Endothelial cell of umbilical vein (primary cell): ENCODE measurements around the gene B3GALNT2. TPM values are rescaled to one million over a fixed set of nuclear protein-coding genes. Genes with fewer than 3 reads are reported as not detected.

Experiments
- BruUV-seq: library from RNA; stranded (reverse); fragments of 400-500 nt; replicated peaks from 2 replicates; lab custom pipeline; 2021; lab: Mats Ljungman, UMichigan
- CTCF ChIA-PET: fragments of 300-600, 350-600 bp; sonication (Branson Sonifier 250); formaldehyde crosslinking; loops from one replicate; lab custom pipeline; 2021; ENCODE audit warnings: antibody characterized with exemption, inconsistent platforms; lab: Charles Lee
- POLR2A ChIA-PET: fragments of 300-600, 350-600 bp; sonication (Branson Sonifier 250); formaldehyde crosslinking; loops from one replicate; lab custom pipeline; 2021; ENCODE audit warnings: antibody characterized with exemption, inconsistent platforms; lab: Charles Lee
- DNase-seq: peaks from one replicate; pipeline ENCODE4 v3.0.0-alpha.2; 2011; ENCODE audit warnings: low read depth, low spot score
- FAIRE-seq: peaks from 2 replicates; lab custom pipeline; 2011; peaks lifted over from hg19 to GRCh38; lab: Jason Lieb, UNC
- H2AFZ ChIP-seq: 2 replicates; pipeline ENCODE4 v1.6.0; 2012; ENCODE audit warnings: low read depth, low read length, control low read depth, inconsistent platforms
- H3K27ac ChIP-seq: 2 replicates; pipeline ENCODE4 v1.5.1; 2011; ENCODE audit warnings: low read depth, mild to moderate bottlenecking, control low read depth, low read length, moderate library complexity; ENCODE audit not compliant: insufficient read depth
- H3K27me3 ChIP-seq, 2 experiments: 2 replicates each; pipeline versions ENCODE4 v1.6.0 to v1.6.1; 2011; ENCODE audit warnings: low read length in 2 of 2, mixed read lengths in 1 of 2; ENCODE audit not compliant: control insufficient read depth in 2 of 2, insufficient read depth in 2 of 2
- H3K36me3 ChIP-seq, 2 experiments: 2 replicates in 1 of 2; 3 replicates in 1 of 2; pipeline ENCODE4 v1.5.1; 2011; ENCODE audit warnings: low read length in 2 of 2, mild to moderate bottlenecking in 1 of 2, moderate library complexity in 1 of 2; ENCODE audit not compliant: control insufficient read depth in 2 of 2, insufficient read depth in 2 of 2; ENCODE audit errors: extremely low read depth in 1 of 2
- H3K4me1 ChIP-seq: 3 replicates; pipeline ENCODE4 v1.5.1; 2011; ENCODE audit warnings: mild to moderate bottlenecking, low read length; ENCODE audit not compliant: control insufficient read depth, insufficient read depth; ENCODE audit errors: extremely low read depth
- H3K4me2 ChIP-seq: 2 replicates; pipeline ENCODE4 v1.6.1; 2011; ENCODE audit warnings: low read length, control low read depth, mixed read lengths; ENCODE audit not compliant: insufficient read depth
- H3K4me3 ChIP-seq, 3 experiments: fragments of 200-600 bp in 1 of 3; sonication (generic), shearing (Covaris generic) in 1 of 3; replicated peaks in 1 of 3; 2 replicates each; pipeline ENCODE4 v1.5.1; 2011 to 2016; ENCODE audit warnings: control low read depth in 3 of 3, low read length in 3 of 3, mild to moderate bottlenecking in 2 of 3, inconsistent platforms in 1 of 3, low read depth in 1 of 3, moderate library complexity in 1 of 3; ENCODE audit not compliant: insufficient read depth in 1 of 3
- H3K79me2 ChIP-seq: 2 replicates; pipeline ENCODE4 v1.6.0; 2012; ENCODE audit warnings: low read length, inconsistent platforms; ENCODE audit not compliant: control insufficient read depth, insufficient read depth
- H3K9ac ChIP-seq: replicated peaks from 2 replicates; pipeline ENCODE3; 2011; ENCODE audit warnings: low read length, control low read depth; ENCODE audit not compliant: insufficient read depth; ENCODE audit errors: extremely low read depth
- H3K9me1 ChIP-seq: replicated peaks from 3 replicates; pipeline ENCODE4 v1.6.0; 2011; ENCODE audit warnings: mild to moderate bottlenecking, low read length; ENCODE audit not compliant: control insufficient read depth, insufficient read depth; ENCODE audit errors: extremely low read depth
- H3K9me3 ChIP-seq: replicated peaks from 2 replicates; pipeline ENCODE4 v1.5.1; 2012; ENCODE audit warnings: low read length, inconsistent platforms; ENCODE audit not compliant: control insufficient read depth, insufficient read depth
- H4K20me1 ChIP-seq: replicated peaks from 2 replicates; pipeline ENCODE3; 2011; ENCODE audit warnings: mild to moderate bottlenecking, low read length; ENCODE audit not compliant: control insufficient read depth, insufficient read depth; ENCODE audit errors: extremely low read depth
- CTCF ChIP-seq, 2 donors: IDR thresholded peaks; 1 replicate in 1 of 2; 2 replicates in 1 of 2; pipeline ENCODE4 v1.5.1; 2011; ENCODE audit warnings: low read length in 2 of 2, mild to moderate bottlenecking in 2 of 2, moderate library complexity in 2 of 2, control low read depth in 1 of 2, inconsistent platforms in 1 of 2, low read depth in 1 of 2; ENCODE audit not compliant: insufficient read depth in 1 of 2; ENCODE audit errors: extremely low read depth in 1 of 2
- EZH2 ChIP-seq: IDR thresholded peaks from 2 replicates; pipeline ENCODE4 v1.6.1; 2012; ENCODE audit warnings: borderline replicate concordance, low read depth, mild to moderate bottlenecking, moderate library complexity, low read length, inconsistent platforms; ENCODE audit not compliant: severe bottlenecking
- FOS ChIP-seq: IDR thresholded peaks from 2 replicates; pipeline ENCODE4 v1.6.1; 2011; ENCODE audit warnings: mild to moderate bottlenecking, low read length, moderate library complexity, borderline replicate concordance; ENCODE audit not compliant: insufficient read depth
- GATA2 ChIP-seq: IDR thresholded peaks from 2 replicates; pipeline ENCODE4 v1.7.0; 2011; ENCODE audit warnings: low read depth, mild to moderate bottlenecking, moderate library complexity, mixed read lengths, low read length; ENCODE audit not compliant: insufficient read length, insufficient read depth
- JUN ChIP-seq: IDR thresholded peaks from 2 replicates; pipeline ENCODE4 v1.6.1; 2011; ENCODE audit warnings: borderline replicate concordance, low read depth; ENCODE audit not compliant: insufficient read length, insufficient read depth
- MAX ChIP-seq: IDR thresholded peaks from 2 replicates; pipeline ENCODE4 v1.6.1; 2011; ENCODE audit not compliant: insufficient read depth, insufficient read length
- MYC ChIP-seq: IDR thresholded peaks from one replicate; pipeline ENCODE4 v1.6.1; 2011; ENCODE audit warnings: mild to moderate bottlenecking, low read depth, low read length
- POLR2A ChIP-seq: IDR thresholded peaks from 2 replicates; pipeline ENCODE4 v1.6.1; 2012; ENCODE audit warnings: low read depth, mild to moderate bottlenecking, control low read depth, low read length
- POLR2AphosphoS5 ChIP-seq: IDR thresholded peaks from 2 replicates; pipeline ENCODE4 v1.6.1; 2012; ENCODE audit warnings: low read depth, mild to moderate bottlenecking, control low read depth, low read length, moderate library complexity; ENCODE audit not compliant: insufficient read depth
- dilution Hi-C: fragments of 300-500 bp; cut with MboI; formaldehyde crosslinking; loops from one replicate; pipeline ENCODE4 v1.15.0; 2019; ENCODE audit warnings: low sequenced_read_pairs; ENCODE audit not compliant: extremely low pct_ligation_motif_present
- intact Hi-C: fragments of 100-400 bp; cut with micrococcal nuclease; formaldehyde crosslinking; loops from one replicate; pipeline ENCODE4 v1.10.0; 2022
- polyA plus RNA-seq, 4 experiments: library from polyadenylated mRNA; depleted of rRNA in 3 of 4; stranded (reverse) in 3 of 4; unstranded in 1 of 4; fragments of >200 nt; gene quantifications; 2 replicates each; pipeline versions ENCODE4 v1.2.1 to v1.2.3, GENCODE V29; 2011 to 2012; ENCODE audit warnings: missing spikeins in 1 of 4
- total RNA-seq: library from RNA; stranded (reverse); gene quantifications from 2 replicates; pipeline ENCODE4 v1.2.3, GENCODE V29; 2021

Gene B3GALNT2
- total and polyA plus RNA-seq, 2 donors (not counting 3 experiments of a cell fraction or from before 2014, with no cell fraction given) = 12.0 to 32.2 TPM

GRCh38 chr1:235425357-235425756, 78.9 kb downstream of the B3GALNT2 start:
- H3K27me3 ChIP-seq = no peaks in the 10 kb centered on the region
- POLR2A ChIA-PET = interaction anchor here (1.0 kb wide), 1 partner anchor 58 kb away, joined by 3 read pairs; the partner anchor contains the start of gene TBCE
- dilution Hi-C loops = no loop called here
- DNase-seq = no peak
- no peak overlapping the region for H2AFZ ChIP-seq
- no peaks in the 10 kb centered on the region for H3K9me1 ChIP-seq
- H3K4me2 ChIP-seq = no peak overlapping the region
- H4K20me1 ChIP-seq = no peaks in the 10 kb centered on the region
- H3K27ac ChIP-seq = no peak overlapping the region
- no peaks in the 10 kb centered on the region for H3K79me2 ChIP-seq
- FAIRE-seq = no peak
- H3K4me1 ChIP-seq = no peaks in the 10 kb centered on the region
- H3K4me3 ChIP-seq = no peak overlapping the region
- BruUV-seq = no TSS peak
- CTCF ChIA-PET = interaction anchor here (1.0 kb wide), 1 partner anchor 10 kb away, joined by 3 read pairs; no protein-coding TSS in a partner anchor
- H3K9ac ChIP-seq = no peak overlapping the region
- intact Hi-C loops = no loop called here
- no peaks in the 10 kb centered on the region for H3K9me3 ChIP-seq
- TF ChIP-seq FOS = no peak
- TF ChIP-seq JUN = no peak
- no peak for TF ChIP-seq GATA2
- no peak for TF ChIP-seq POLR2AphosphoS5
- no peak for TF ChIP-seq MYC
- TF ChIP-seq MAX = no peak
- TF ChIP-seq CTCF (IDR thresholded peaks at IDR 0.05; ENCODE audit: extremely low read depth in 1 of 2, insufficient read depth in 1 of 2, low read depth in 1 of 2, low read length in 2 of 2) = no peak
- no peak for TF ChIP-seq EZH2
- no peak for TF ChIP-seq POLR2A
- no peaks in the 10 kb centered on the region for H3K36me3 ChIP-seq
